ENCODE measurements around the gene VSX1.

Gene VSX1

GRCh38 chr20:25064561-25065071 is 17.3 kb downstream of the VSX1 start:
- no peak overlapping the region for H2AK5ac ChIP-seq (ENCODE audit: low read length)
- WGBS (ENCODE audit: extremely low coverage, insufficient coverage, insufficient read length), result no CpG with 5 or more reads among the region's 4 CpGs
- H3K4ac ChIP-seq (ENCODE audit: low read depth, low read length), result no peak overlapping the region

GRCh38 chr20:25063981-25064380 is 18.0 kb downstream of the VSX1 start:
- no peak for DNase-seq
- peaks cover 21% of the 10 kb centered on the region for H3K27me3 ChIP-seq (ENCODE audit: insufficient read depth, low read length)
- no peaks in the 10 kb centered on the region for H3K79me2 ChIP-seq (ENCODE audit: control insufficient read depth, insufficient read depth, low read length, poor library complexity)
- no peak overlapping the region for H3K27ac ChIP-seq (ENCODE audit: low read depth, low read length)
- no peak overlapping the region for H3K4ac ChIP-seq (ENCODE audit: low read depth, low read length)
- no peak overlapping the region for H3K14ac ChIP-seq (ENCODE audit: low read length)
- H2AK5ac ChIP-seq (ENCODE audit: low read length), result no peak overlapping the region
- no peak overlapping the region for H2BK5ac ChIP-seq (ENCODE audit: low read depth, low read length, poor library complexity)
- H3K4me1 ChIP-seq (ENCODE audit: control insufficient read depth in 1 of 2, insufficient read depth in 2 of 2, low read length in 2 of 2), result no peaks in the 10 kb centered on the region
- no peak overlapping the region for H2AFZ ChIP-seq (ENCODE audit: insufficient read depth, low read length, poor library complexity)
- no peak overlapping the region for H4K8ac ChIP-seq (ENCODE audit: low read depth, low read length)
- WGBS (ENCODE audit: extremely low coverage, insufficient coverage, insufficient read length), result no CpG with 5 or more reads among the region's 2 CpGs
- no peak overlapping the region for H3K18ac ChIP-seq (ENCODE audit: low read length)
- peaks cover 16% of the 10 kb centered on the region for H3K9me3 ChIP-seq (ENCODE audit: insufficient read depth, low read depth, low read length)
- H2BK12ac ChIP-seq (ENCODE audit: low read length), result no peak overlapping the region
- H3K36me3 ChIP-seq (ENCODE audit: control insufficient read depth in 1 of 2, insufficient read depth in 2 of 2, low read length in 2 of 2), result no peaks in the 10 kb centered on the region
- H4K91ac ChIP-seq (ENCODE audit: low read depth, low read length), result no peak overlapping the region
- no peak overlapping the region for H2BK120ac ChIP-seq (ENCODE audit: insufficient read depth, low read length, poor library complexity)
- no peak overlapping the region for H4K12ac ChIP-seq (ENCODE audit: low read depth, low read length)
- no peak overlapping the region for H3K4me2 ChIP-seq (ENCODE audit: low read length)
- H3K4me3 ChIP-seq (ENCODE audit: low read depth, low read length), result no peak overlapping the region
- no peaks in the 10 kb centered on the region for H3K79me1 ChIP-seq (ENCODE audit: low read length)
- H3K9ac ChIP-seq (ENCODE audit: low read length), result no peak overlapping the region
- no peak overlapping the region for H3K23ac ChIP-seq (ENCODE audit: low read length)

More at GRCh38 chr20:25064561-25065071, 17.3 kb downstream of the VSX1 start:
- no peak overlapping the region for H4K91ac ChIP-seq (ENCODE audit: low read depth, low read length)
- H3K9ac ChIP-seq (ENCODE audit: low read length), result no peak overlapping the region
- no peak overlapping the region for H2BK5ac ChIP-seq (ENCODE audit: low read depth, low read length, poor library complexity)
- no peaks in the 10 kb centered on the region for H3K79me2 ChIP-seq (ENCODE audit: control insufficient read depth, insufficient read depth, low read length, poor library complexity)
- H3K4me2 ChIP-seq (ENCODE audit: low read length), result no peak overlapping the region
- H4K12ac ChIP-seq (ENCODE audit: low read depth, low read length), result no peak overlapping the region
- H3K14ac ChIP-seq (ENCODE audit: low read length), result no peak overlapping the region
- H3K23ac ChIP-seq (ENCODE audit: low read length), result no peak overlapping the region
- no peak overlapping the region for H3K4me3 ChIP-seq (ENCODE audit: low read depth, low read length)
- no peak overlapping the region for H2BK12ac ChIP-seq (ENCODE audit: low read length)
- no peak overlapping the region for H3K18ac ChIP-seq (ENCODE audit: low read length)
- H3K27ac ChIP-seq (ENCODE audit: low read depth, low read length), result no peak overlapping the region
- peaks cover 15% of the 10 kb centered on the region for H3K27me3 ChIP-seq (ENCODE audit: insufficient read depth, low read length)
- H3K79me1 ChIP-seq (ENCODE audit: low read length), result no peaks in the 10 kb centered on the region
- H4K8ac ChIP-seq (ENCODE audit: low read depth, low read length), result no peak overlapping the region
- no peak overlapping the region for H2BK120ac ChIP-seq (ENCODE audit: insufficient read depth, low read length, poor library complexity)
- H3K36me3 ChIP-seq (ENCODE audit: control insufficient read depth in 1 of 2, insufficient read depth in 2 of 2, low read length in 2 of 2), result no peaks in the 10 kb centered on the region
- DNase-seq, result no peak
- H3K4me1 ChIP-seq (ENCODE audit: control insufficient read depth in 1 of 2, insufficient read depth in 2 of 2, low read length in 2 of 2), result no peaks in the 10 kb centered on the region
- no peak overlapping the region for H2AFZ ChIP-seq (ENCODE audit: insufficient read depth, low read length, poor library complexity)
- peaks cover 16% of the 10 kb centered on the region for H3K9me3 ChIP-seq (ENCODE audit: insufficient read depth, low read depth, low read length)

- Histone ChIP-seq H3K4me3 (ENCODE audit: low read depth, low read length) (no peak overlapping the region), H2AFZ (ENCODE audit: insufficient read depth, low read length, poor library complexity) (no peak overlapping the region)
Measured at GRCh38 chr20:25063546-25063945, 18.4 kb downstream of the VSX1 start.

GRCh38 chr20:25062841-25063240 is 19.1 kb downstream of the VSX1 start:
- no peak overlapping the region for H3K4me3 ChIP-seq (ENCODE audit: low read depth, low read length)
- no peak overlapping the region for H2BK120ac ChIP-seq (ENCODE audit: insufficient read depth, low read length, poor library complexity)
- no peak overlapping the region for H2AK5ac ChIP-seq (ENCODE audit: low read length)
- H4K12ac ChIP-seq (ENCODE audit: low read depth, low read length), result no peak overlapping the region
- no peak overlapping the region for H4K8ac ChIP-seq (ENCODE audit: low read depth, low read length)
- H3K9ac ChIP-seq (ENCODE audit: low read length), result no peak overlapping the region
- H3K9me3 ChIP-seq (ENCODE audit: insufficient read depth, low read depth, low read length), result peaks cover 15% of the 10 kb centered on the region
- no peak overlapping the region for H3K4ac ChIP-seq (ENCODE audit: low read depth, low read length)
- H3K14ac ChIP-seq (ENCODE audit: low read length), result no peak overlapping the region
- H2BK12ac ChIP-seq (ENCODE audit: low read length), result no peak overlapping the region
- H3K4me1 ChIP-seq (ENCODE audit: control insufficient read depth in 1 of 2, insufficient read depth in 2 of 2, low read length in 2 of 2), result no peaks in the 10 kb centered on the region
- no peak for DNase-seq
- H3K18ac ChIP-seq (ENCODE audit: low read length), result no peak overlapping the region
- no peak overlapping the region for H2BK5ac ChIP-seq (ENCODE audit: low read depth, low read length, poor library complexity)
- H2AFZ ChIP-seq (ENCODE audit: insufficient read depth, low read length, poor library complexity), result no peak overlapping the region
- WGBS (ENCODE audit: extremely low coverage, insufficient coverage, insufficient read length), result no CpG with 5 or more reads among the region's 7 CpGs
- no peak overlapping the region for H3K4me2 ChIP-seq (ENCODE audit: low read length)
- H3K79me2 ChIP-seq (ENCODE audit: control insufficient read depth, insufficient read depth, low read length, poor library complexity), result no peaks in the 10 kb centered on the region
- no peak overlapping the region for H4K91ac ChIP-seq (ENCODE audit: low read depth, low read length)
- H3K27ac ChIP-seq (ENCODE audit: low read depth, low read length), result no peak overlapping the region
- peaks cover 33% of the 10 kb centered on the region for H3K27me3 ChIP-seq (ENCODE audit: insufficient read depth, low read length)
- H3K36me3 ChIP-seq (ENCODE audit: control insufficient read depth in 1 of 2, insufficient read depth in 2 of 2, low read length in 2 of 2), result no peaks in the 10 kb centered on the region
- H3K79me1 ChIP-seq (ENCODE audit: low read length), result no peaks in the 10 kb centered on the region
- H3K23ac ChIP-seq (ENCODE audit: low read length), result no peak overlapping the region

More at GRCh38 chr20:25063546-25063945, 18.4 kb downstream of the VSX1 start:
- H3K4me2 ChIP-seq (ENCODE audit: low read length), result no peak overlapping the region
- DNase-seq, result no peak
- no peak overlapping the region for H4K8ac ChIP-seq (ENCODE audit: low read depth, low read length)
- no peak overlapping the region for H3K14ac ChIP-seq (ENCODE audit: low read length)
- H4K12ac ChIP-seq (ENCODE audit: low read depth, low read length), result no peak overlapping the region
- peaks cover 25% of the 10 kb centered on the region for H3K27me3 ChIP-seq (ENCODE audit: insufficient read depth, low read length)
- H3K79me1 ChIP-seq (ENCODE audit: low read length), result no peaks in the 10 kb centered on the region
- no peaks in the 10 kb centered on the region for H3K36me3 ChIP-seq (ENCODE audit: control insufficient read depth in 1 of 2, insufficient read depth in 2 of 2, low read length in 2 of 2)
- no peak overlapping the region for H2AK5ac ChIP-seq (ENCODE audit: low read length)
- H3K4ac ChIP-seq (ENCODE audit: low read depth, low read length), result no peak overlapping the region
- no peak overlapping the region for H3K23ac ChIP-seq (ENCODE audit: low read length)
- H3K9me3 ChIP-seq (ENCODE audit: insufficient read depth, low read depth, low read length), result peaks cover 16% of the 10 kb centered on the region
- no peak overlapping the region for H2BK120ac ChIP-seq (ENCODE audit: insufficient read depth, low read length, poor library complexity)
- no peak overlapping the region for H4K91ac ChIP-seq (ENCODE audit: low read depth, low read length)
- H2BK12ac ChIP-seq (ENCODE audit: low read length), result no peak overlapping the region
- no CpG with 5 or more reads among the region's 11 CpGs for WGBS (ENCODE audit: extremely low coverage, insufficient coverage, insufficient read length)
- H3K27ac ChIP-seq (ENCODE audit: low read depth, low read length), result no peak overlapping the region
- H2BK5ac ChIP-seq (ENCODE audit: low read depth, low read length, poor library complexity), result no peak overlapping the region
- no peak overlapping the region for H3K18ac ChIP-seq (ENCODE audit: low read length)
- no peaks in the 10 kb centered on the region for H3K79me2 ChIP-seq (ENCODE audit: control insufficient read depth, insufficient read depth, low read length, poor library complexity)
- no peaks in the 10 kb centered on the region for H3K4me1 ChIP-seq (ENCODE audit: control insufficient read depth in 1 of 2, insufficient read depth in 2 of 2, low read length in 2 of 2)
- no peak overlapping the region for H3K9ac ChIP-seq (ENCODE audit: low read length)
